Measurements from ENCODE around the gene EEF2K.
A peak's percentile ranks its signal among the peaks of the same experiment; 100 is the strongest.
"Not testable (repeated sequence)": the region's sequence is repeated elsewhere in the genome, so short reads cannot be mapped to it uniquely, and the experiment has no call there.

EEF2K gene

GRCh38 chr16:22213236-22213635, 7.2 kb downstream of the EEF2K start:
- no peak for DNase-seq

GRCh38 chr16:22213801-22214200, 7.7 kb downstream of the EEF2K start:
- no peak for DNase-seq

- no peak for DNase-seq
Observed at GRCh38 chr16:22214402-22214801, 8.3 kb downstream of the EEF2K start.

- no peak for DNase-seq
Observed at GRCh38 chr16:22214889-22215288, 8.8 kb downstream of the EEF2K start.

- DNase-seq, result peak; percentile 25
Observed at GRCh38 chr16:22216191-22216831, 10.2 kb downstream of the EEF2K start.

GRCh38 chr16:22216832-22217225, 10.8 kb downstream of the EEF2K start:
- DNase-seq, result not testable (repeated sequence)

GRCh38 chr16:22217890-22218730, 12.0 kb downstream of the EEF2K start:
- DNase-seq, result no peak

- no peak for DNase-seq
Observed at GRCh38 chr16:22219389-22220068, 13.5 kb downstream of the EEF2K start.

GRCh38 chr16:22220069-22220440, 14.0 kb downstream of the EEF2K start:
- peak; percentile 83 for DNase-seq

GRCh38 chr16:22220714-22221113, 14.6 kb downstream of the EEF2K start:
- no peak for DNase-seq

GRCh38 chr16:22222006-22222405, 15.9 kb downstream of the EEF2K start:
- no peak for DNase-seq

GRCh38 chr16:22222998-22223397, 16.9 kb downstream of the EEF2K start:
- DNase-seq, result no peak

- DNase-seq, result peak; percentile 41
Observed at GRCh38 chr16:22225060-22225459, 19.0 kb downstream of the EEF2K start.

GRCh38 chr16:22229889-22230288, 23.8 kb downstream of the EEF2K start:
- DNase-seq, result no peak

GRCh38 chr16:22232277-22233036, 26.4 kb downstream of the EEF2K start:
- DNase-seq, result peak; percentile 79

- no peak for DNase-seq
Observed at GRCh38 chr16:22233037-22233372, 26.9 kb downstream of the EEF2K start.

GRCh38 chr16:22235839-22236745, 30.0 kb downstream of the EEF2K start:
- DNase-seq, result no peak

GRCh38 chr16:22239131-22239805, 33.2 kb downstream of the EEF2K start:
- DNase-seq, result no peak

GRCh38 chr16:22240023-22240710, 34.1 kb downstream of the EEF2K start:
- no peak for DNase-seq

GRCh38 chr16:22250522-22250921, 44.4 kb downstream of the EEF2K start:
- DNase-seq, result no peak

GRCh38 chr16:22252317-22252716, 46.2 kb downstream of the EEF2K start:
- DNase-seq, result no peak

Data from DMS79 treated with DMSO at 0.1 percent for 48 hours (cell line).